H1 (cell line): ENCODE data around the gene TMIGD1. TPM values are rescaled to one million over a fixed set of nuclear protein-coding genes. Genes with fewer than 3 reads are reported as not detected.

Source experiments
- polyA plus RNA-seq, 7 experiments: library from polyadenylated mRNA; depleted of rRNA in 3 of 7; stranded (reverse) in 5 of 7; unstranded in 2 of 7; fragments of >200 nt in 5 of 7; fragments of 200-250 nt in 2 of 7; gene quantifications; 1 replicate in 5 of 7; 2 replicates in 1 of 7; 4 replicates in 1 of 7; pipeline versions ENCODE4 v1.2.1 to v1.2.3, GENCODE V29; 2011 to 2013; ENCODE audit warnings: missing spikeins in 2 of 7, mixed read lengths in 2 of 7
- small RNA-seq: library from polyadenylated mRNA; stranded (forward); fragments of <200 nt; extraction: miRNeasy Mini kit (QIAGEN cat#:217004); gene quantifications from one replicate; pipeline ENCODE3, GENCODE V24; 2013; ENCODE audit not compliant: insufficient read depth
- total RNA-seq: library from RNA; stranded (reverse); fragmentation: NEBNext Ultra II Directional; extraction: Animal tissue kit (Norgen Biotek cat#: 25700); gene quantifications from 2 replicates; pipeline ENCODE4 v1.2.1, GENCODE V29; 2021

Gene TMIGD1
- total and polyA plus RNA-seq, 2 of the 8 experiments (the other 6 are each of a cell fraction or from before 2014, with no cell fraction given): not detected

Small RNA genes lying within 50 kb of the gene (small RNA-seq; reads per million reads assigned to genes)
- gene RF00019: not detected
- not detected for gene RNU6-1267P
- not detected for gene RNU6-990P

Other genes starting within 250 kb of the TMIGD1 start
- 22.4 and 22.7 TPM in 2 replicates for gene NSRP1, start 217.2 kb downstream of the TMIGD1 start, total RNA-seq
- 5.4 and 6.1 TPM in 2 replicates for gene NSRP1, start 217.2 kb downstream of the TMIGD1 start, polyA plus RNA-seq (2011; rRNA removed)
- 0.09 TPM in 1 of 2 replicates, not detected in the other for gene SLC6A4, start 98.4 kb downstream of the TMIGD1 start, total RNA-seq
- 0.08 and 0.33 TPM in 2 replicates for gene SLC6A4, start 98.4 kb downstream of the TMIGD1 start, polyA plus RNA-seq (2011; rRNA removed)
- 74.3 and 75.3 TPM in 2 replicates for gene BLMH, start 42.1 kb downstream of the TMIGD1 start, total RNA-seq
- gene BLMH, start 42.1 kb downstream of the TMIGD1 start, polyA plus RNA-seq (2011; rRNA removed): 17.4 and 18.2 TPM in 2 replicates
- 40.6 and 46.2 TPM in 2 replicates for gene CPD, start 44.9 kb upstream of the TMIGD1 start, total RNA-seq
- 5.8 and 8.6 TPM in 2 replicates for gene CPD, start 44.9 kb upstream of the TMIGD1 start, polyA plus RNA-seq (2011; rRNA removed)
- 38.0 and 43.3 TPM in 2 replicates for gene GOSR1, start 143.4 kb upstream of the TMIGD1 start, total RNA-seq
- gene GOSR1, start 143.4 kb upstream of the TMIGD1 start, polyA plus RNA-seq (2011; rRNA removed): 7.4 and 9.2 TPM in 2 replicates